ENCODE measurements around the gene ATG4B.

The ATG4B gene

GRCh38 chr2:241601841-241602240 lies 35.7 kb upstream of the ATG4B start:
- Histone ChIP-seq H3K4me3 (ENCODE audit: low read length) (no peak overlapping the region), H3K36me3 (ENCODE audit: control insufficient read depth, insufficient read depth, low read length, severe bottlenecking) (peaks cover 63% of the 10 kb centered on the region), H3K4me1 (ENCODE audit: control insufficient read depth, insufficient read depth, low read length) (peaks cover 13% of the 10 kb centered on the region), H3K27me3 (replicated peaks; ENCODE audit: control insufficient read depth, insufficient read depth, low read length) (no peaks in the 10 kb centered on the region), H3K9me3 (ENCODE audit: control insufficient read depth, low read length) (no peaks in the 10 kb centered on the region), H3K9ac (ENCODE audit: low read length) (no peak overlapping the region)
- no peak for DNase-seq (ENCODE audit: low read depth)

- Histone ChIP-seq H3K4me3 (ENCODE audit: low read length) (no peak overlapping the region), H3K4me1 (ENCODE audit: control insufficient read depth, insufficient read depth, low read length) (peaks cover 10% of the 10 kb centered on the region), H3K36me3 (ENCODE audit: control insufficient read depth, insufficient read depth, low read length, severe bottlenecking) (peaks cover 57% of the 10 kb centered on the region), H3K9me3 (ENCODE audit: control insufficient read depth, low read length) (no peaks in the 10 kb centered on the region), H3K27me3 (replicated peaks; ENCODE audit: control insufficient read depth, insufficient read depth, low read length) (no peaks in the 10 kb centered on the region), H3K9ac (ENCODE audit: low read length) (no peak overlapping the region)
- DNase-seq (ENCODE audit: low read depth): no peak
These were observed 34.8 kb upstream of the ATG4B start for GRCh38 chr2:241602720-241603119.

DNA sequence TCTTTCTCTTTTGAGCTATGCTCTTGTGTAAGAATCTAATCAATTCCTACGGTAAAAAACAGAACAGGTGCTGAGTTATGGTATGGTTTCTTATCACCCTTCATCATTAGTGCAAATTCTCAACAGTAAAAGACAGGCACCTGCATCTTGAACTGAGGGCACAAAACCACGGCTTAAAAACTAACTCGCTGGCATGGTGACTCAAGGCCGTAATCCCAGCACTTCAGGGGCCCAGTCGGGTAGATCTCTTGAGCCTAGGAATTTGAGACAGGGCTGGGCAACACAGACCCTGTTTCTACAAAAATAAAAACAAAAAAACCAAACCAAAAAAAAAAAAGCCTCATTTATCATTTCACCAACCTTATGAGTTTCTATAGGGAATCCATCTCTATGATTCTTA lies 33.8 kb upstream of the ATG4B start:
- Histone ChIP-seq H3K4me1 (ENCODE audit: control insufficient read depth, insufficient read depth, low read length) (peaks cover under 1% of the 10 kb centered on the region), H3K9me3 (ENCODE audit: control insufficient read depth, low read length) (no peaks in the 10 kb centered on the region), H3K9ac (ENCODE audit: low read length) (no peak overlapping the region), H3K4me3 (ENCODE audit: low read length) (no peak overlapping the region), H3K36me3 (ENCODE audit: control insufficient read depth, insufficient read depth, low read length, severe bottlenecking) (peaks cover 57% of the 10 kb centered on the region), H3K27me3 (replicated peaks; ENCODE audit: control insufficient read depth, insufficient read depth, low read length) (no peaks in the 10 kb centered on the region)
- DNase-seq (ENCODE audit: low read depth): no peak

DNA sequence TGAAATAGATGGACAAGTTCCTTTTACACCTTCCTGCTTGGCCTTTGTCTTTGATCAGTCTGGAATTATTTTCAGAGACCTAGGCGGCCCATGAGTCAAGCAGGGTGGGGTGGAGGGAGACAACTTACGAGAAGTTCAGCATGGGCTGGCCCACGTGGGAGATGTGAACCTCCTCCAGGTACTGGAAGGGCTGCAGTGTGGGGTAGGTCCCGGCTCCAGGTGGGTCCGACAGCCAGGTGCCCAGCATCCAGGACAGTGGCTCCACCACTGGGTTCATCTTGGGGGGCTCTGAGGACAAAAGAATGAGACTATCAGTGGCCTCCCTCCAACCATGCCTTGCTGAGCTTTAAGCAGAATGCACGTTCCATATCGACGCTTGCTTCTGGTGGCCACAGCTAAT lies 31.3 kb upstream of the ATG4B start:
- H3K9me3 ChIP-seq (ENCODE audit: control insufficient read depth, low read length): no peaks in the 10 kb centered on the region
- no peak overlapping the region for H3K9ac ChIP-seq (ENCODE audit: low read length)
- peaks cover 41% of the 10 kb centered on the region for H3K36me3 ChIP-seq (ENCODE audit: control insufficient read depth, insufficient read depth, low read length, severe bottlenecking)
- peaks cover 11% of the 10 kb centered on the region for H3K4me1 ChIP-seq (ENCODE audit: control insufficient read depth, insufficient read depth, low read length)
- H3K27me3 ChIP-seq (replicated peaks; ENCODE audit: control insufficient read depth, insufficient read depth, low read length): no peaks in the 10 kb centered on the region
- DNase-seq (ENCODE audit: low read depth): no peak
- H3K4me3 ChIP-seq (ENCODE audit: low read length): no peak overlapping the region

DNA sequence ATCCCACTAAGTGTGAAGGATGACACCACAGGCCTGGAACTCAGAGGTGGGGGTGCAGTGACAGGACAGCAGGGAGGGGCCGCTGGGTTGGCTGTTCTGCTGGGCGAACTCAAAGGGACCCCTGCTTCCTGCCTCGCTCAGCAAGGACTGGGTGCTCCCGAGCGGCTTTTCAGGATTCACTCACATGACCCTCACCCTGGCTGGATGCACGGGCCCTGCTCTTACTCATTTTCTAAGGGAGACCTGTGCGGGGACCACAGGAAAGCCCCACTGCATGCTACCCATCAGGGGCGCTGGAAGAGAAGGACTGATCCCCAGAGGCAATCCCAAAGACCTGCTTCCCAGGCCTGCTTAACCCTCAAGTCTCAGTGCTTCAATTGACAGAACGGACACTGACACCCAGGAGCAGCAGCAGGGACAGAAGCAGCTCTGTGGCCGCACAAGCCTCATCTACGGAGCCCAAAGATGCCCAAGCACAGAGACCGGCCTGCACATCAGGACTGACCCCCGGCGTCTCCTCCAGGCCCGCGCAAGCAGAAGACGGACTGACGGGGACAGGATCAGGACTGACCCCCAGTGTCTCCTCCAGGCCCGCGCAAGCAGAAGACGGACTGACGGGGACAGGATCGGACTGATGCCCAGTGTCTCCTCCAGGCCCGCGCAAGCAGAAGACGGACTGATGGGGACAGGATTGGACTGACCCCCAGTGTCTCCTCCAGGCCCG lies 30.2 kb upstream of the ATG4B start:
- no peaks in the 10 kb centered on the region for H3K9me3 ChIP-seq (ENCODE audit: control insufficient read depth, low read length)
- no peak overlapping the region for H3K9ac ChIP-seq (ENCODE audit: low read length)
- H3K27me3 ChIP-seq (replicated peaks; ENCODE audit: control insufficient read depth, insufficient read depth, low read length): no peaks in the 10 kb centered on the region
- no peak overlapping the region for H3K4me3 ChIP-seq (ENCODE audit: low read length)
- DNase-seq (ENCODE audit: low read depth): no peak
- H3K4me1 ChIP-seq (ENCODE audit: control insufficient read depth, insufficient read depth, low read length): peaks cover 13% of the 10 kb centered on the region
- peaks cover 33% of the 10 kb centered on the region for H3K36me3 ChIP-seq (ENCODE audit: control insufficient read depth, insufficient read depth, low read length, severe bottlenecking)

DNA sequence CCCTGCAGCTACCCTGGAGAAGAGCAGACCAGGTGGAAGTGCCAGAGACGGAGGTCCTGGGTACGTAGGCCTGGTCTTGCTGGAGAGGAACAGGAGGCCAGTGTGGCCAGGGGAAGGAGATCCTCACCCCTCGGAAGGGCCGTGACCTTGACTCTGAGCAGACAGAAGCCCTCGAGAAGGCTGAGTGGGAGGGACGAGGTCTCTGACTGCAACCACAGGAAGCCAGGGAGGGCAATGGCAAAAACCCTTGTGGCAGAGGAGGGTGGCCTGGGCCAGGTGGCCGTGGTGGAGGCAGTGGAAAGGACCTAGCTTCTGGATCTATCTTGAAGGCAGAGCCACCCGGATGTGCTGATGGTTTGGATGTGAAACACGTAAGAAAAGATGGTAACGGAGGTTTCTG lies 28.6 kb upstream of the ATG4B start:
- Histone ChIP-seq H3K9me3 (ENCODE audit: control insufficient read depth, low read length) (no peaks in the 10 kb centered on the region), H3K4me1 (ENCODE audit: control insufficient read depth, insufficient read depth, low read length) (peaks cover 26% of the 10 kb centered on the region), H3K4me3 (ENCODE audit: low read length) (no peak overlapping the region), H3K27me3 (replicated peaks; ENCODE audit: control insufficient read depth, insufficient read depth, low read length) (no peaks in the 10 kb centered on the region), H3K9ac (ENCODE audit: low read length) (no peak overlapping the region), H3K36me3 (ENCODE audit: control insufficient read depth, insufficient read depth, low read length, severe bottlenecking) (peaks cover 23% of the 10 kb centered on the region)
- DNase-seq (ENCODE audit: low read depth): no peak

DNA sequence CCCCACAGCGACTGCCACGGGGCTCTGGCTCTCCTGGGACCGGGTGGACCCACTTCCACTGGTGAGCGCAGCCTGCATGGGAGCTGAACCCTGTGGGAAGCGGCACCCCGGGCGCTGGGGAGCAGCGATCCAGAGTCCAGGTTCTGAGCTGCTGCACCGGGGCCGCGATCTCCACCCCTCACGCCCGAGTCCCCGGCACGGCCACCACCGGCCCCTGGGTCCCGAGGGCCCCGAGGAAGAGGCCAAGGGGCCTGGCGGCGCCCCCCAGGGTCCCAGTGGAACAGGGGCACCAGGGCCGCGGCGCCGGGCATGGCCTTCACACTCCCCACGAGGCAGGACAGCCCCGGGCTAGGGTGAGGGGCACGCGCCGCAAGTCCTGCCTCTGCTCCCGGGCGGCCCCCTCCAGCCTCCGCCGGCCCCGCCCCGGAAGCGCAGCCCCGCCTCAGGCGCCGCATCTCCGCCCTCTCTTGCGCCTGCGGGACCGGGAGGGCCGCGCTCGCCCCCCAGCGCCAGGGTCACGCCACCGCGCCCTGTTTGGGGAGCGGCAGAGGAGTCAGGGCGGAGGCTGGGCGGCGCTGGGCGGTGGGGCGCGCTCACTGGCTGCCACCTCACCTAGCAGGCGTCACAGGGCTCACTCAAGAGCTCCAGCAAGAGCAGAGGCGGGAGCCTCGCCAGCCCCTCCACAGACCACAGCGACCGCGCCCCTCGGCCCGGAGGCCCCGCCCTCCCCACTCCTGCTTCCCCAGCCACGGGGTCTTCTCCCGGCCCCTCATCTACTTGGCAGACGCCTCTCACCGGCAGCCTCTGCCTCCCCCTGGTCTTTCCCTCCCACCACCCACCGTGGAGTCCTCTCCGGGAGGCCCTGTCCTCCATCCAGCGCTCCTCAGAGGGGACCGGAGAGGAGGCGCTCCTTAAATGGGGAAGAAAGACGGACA lies 27.4 kb upstream of the ATG4B start:
- no peaks in the 10 kb centered on the region for H3K9me3 ChIP-seq (ENCODE audit: control insufficient read depth, low read length)
- H3K4me3 ChIP-seq (ENCODE audit: low read length): peak overlapping the region; percentile 80
- H3K9ac ChIP-seq (ENCODE audit: low read length): peak overlapping the region; percentile 81
- DNase-seq (ENCODE audit: low read depth): peak; percentile 87
- peaks cover 16% of the 10 kb centered on the region for H3K36me3 ChIP-seq (ENCODE audit: control insufficient read depth, insufficient read depth, low read length, severe bottlenecking)
- H3K27me3 ChIP-seq (replicated peaks; ENCODE audit: control insufficient read depth, insufficient read depth, low read length): no peaks in the 10 kb centered on the region
- H3K4me1 ChIP-seq (ENCODE audit: control insufficient read depth, insufficient read depth, low read length): peaks cover 26% of the 10 kb centered on the region

- Histone ChIP-seq H3K4me3 (ENCODE audit: low read length) (no peak overlapping the region), H3K9me3 (ENCODE audit: control insufficient read depth, low read length) (no peaks in the 10 kb centered on the region), H3K9ac (ENCODE audit: low read length) (peak overlapping the region; percentile 67), H3K4me1 (ENCODE audit: control insufficient read depth, insufficient read depth, low read length) (peaks cover 26% of the 10 kb centered on the region), H3K36me3 (ENCODE audit: control insufficient read depth, insufficient read depth, low read length, severe bottlenecking) (peaks cover 7% of the 10 kb centered on the region), H3K27me3 (replicated peaks; ENCODE audit: control insufficient read depth, insufficient read depth, low read length) (no peaks in the 10 kb centered on the region)
- DNase-seq (ENCODE audit: low read depth): no peak
These were observed 26.4 kb upstream of the ATG4B start for GRCh38 chr2:241611062-241611461.

- Histone ChIP-seq H3K9me3 (ENCODE audit: control insufficient read depth, low read length) (no peaks in the 10 kb centered on the region), H3K27me3 (replicated peaks; ENCODE audit: control insufficient read depth, insufficient read depth, low read length) (no peaks in the 10 kb centered on the region), H3K4me3 (ENCODE audit: low read length) (no peak overlapping the region), H3K4me1 (ENCODE audit: control insufficient read depth, insufficient read depth, low read length) (peaks cover 26% of the 10 kb centered on the region), H3K36me3 (ENCODE audit: control insufficient read depth, insufficient read depth, low read length, severe bottlenecking) (no peaks in the 10 kb centered on the region), H3K9ac (ENCODE audit: low read length) (no peak overlapping the region)
- peak; percentile 38 for DNase-seq (ENCODE audit: low read depth)
These were observed 25.1 kb upstream of the ATG4B start for GRCh38 chr2:241612156-241613016.

DNA sequence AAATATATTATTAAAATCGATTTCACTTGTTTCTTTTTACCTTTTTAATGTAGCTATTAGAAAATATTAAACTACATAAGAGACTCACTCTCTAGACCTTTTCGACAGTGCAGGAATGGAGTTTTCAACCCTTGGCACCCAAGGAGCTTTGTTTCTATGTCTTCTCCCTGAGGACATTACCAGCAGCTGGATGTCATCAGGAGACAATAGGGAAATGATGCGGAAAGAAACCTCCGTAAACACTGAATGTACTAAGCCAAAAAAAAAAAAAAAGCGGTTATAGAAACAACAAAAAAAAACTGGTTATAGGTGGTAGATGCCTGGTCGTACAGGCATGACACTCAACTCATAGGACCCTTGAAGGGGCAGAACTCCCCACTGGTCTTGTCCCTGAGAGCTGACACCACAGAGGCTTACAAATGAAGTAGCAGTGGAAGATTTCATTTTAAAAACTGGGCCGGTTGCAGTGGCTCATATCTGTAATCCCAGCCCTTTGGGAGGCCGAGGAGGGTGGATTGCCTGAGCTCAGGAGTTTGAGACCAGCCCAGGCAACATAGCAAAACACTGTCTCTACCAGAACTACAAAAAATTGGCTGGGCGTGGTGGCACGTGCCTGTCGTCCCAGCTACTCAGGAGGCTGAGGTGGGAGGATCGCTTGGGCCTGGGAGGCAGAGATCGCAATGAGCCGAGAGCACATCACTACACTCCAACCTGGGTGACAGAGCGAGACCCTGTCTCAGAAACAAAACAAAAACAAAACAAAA lies 24.3 kb upstream of the ATG4B start:
- Histone ChIP-seq H3K4me1 (ENCODE audit: control insufficient read depth, insufficient read depth, low read length) (peaks cover 26% of the 10 kb centered on the region), H3K36me3 (ENCODE audit: control insufficient read depth, insufficient read depth, low read length, severe bottlenecking) (no peaks in the 10 kb centered on the region), H3K9ac (ENCODE audit: low read length) (peak overlapping the region; percentile 41), H3K27me3 (replicated peaks; ENCODE audit: control insufficient read depth, insufficient read depth, low read length) (no peaks in the 10 kb centered on the region), H3K9me3 (ENCODE audit: control insufficient read depth, low read length) (no peaks in the 10 kb centered on the region), H3K4me3 (ENCODE audit: low read length) (no peak overlapping the region)
- no peak for DNase-seq (ENCODE audit: low read depth)
